GM18868 (cell line): ENCODE data around the gene ASMTL.
A peak's percentile ranks its signal among the peaks of the same experiment; 100 is the strongest.
"Not testable (repeated sequence)": the region's sequence is repeated elsewhere in the genome, so short reads cannot be mapped to it uniquely, and the experiment has no call there.

Experiments
- ATAC-seq: cut with Tn5 transposase; IDR thresholded peaks from one replicate; pipeline ENCODE4 v1.9.1; 2021; ENCODE audit warnings: mild to moderate bottlenecking, moderate library complexity; ENCODE audit not compliant: unreplicated experiment

Gene ASMTL

GRCh38 chrX:1411326-1411725 is 41.4 kb downstream of the ASMTL start:
- no peak for ATAC-seq

GRCh38 chrX:1407035-1407434 is 45.7 kb downstream of the ASMTL start:
- no peak for ATAC-seq

- not testable (repeated sequence) for ATAC-seq
Observed at GRCh38 chrX:1405769-1406168, 46.9 kb downstream of the ASMTL start.

- ATAC-seq = not testable (repeated sequence)
Observed at GRCh38 chrX:1403867-1404266, 48.8 kb downstream of the ASMTL start.

- no peak for ATAC-seq
Observed at GRCh38 chrX:1403228-1403627, 49.5 kb downstream of the ASMTL start.

GRCh38 chrX:1401611-1402430 is 50.9 kb downstream of the ASMTL start:
- no peak for ATAC-seq

GRCh38 chrX:1400742-1401471 is 51.8 kb downstream of the ASMTL start:
- ATAC-seq = no peak

- no peak for ATAC-seq
Observed at GRCh38 chrX:1400049-1400448, 52.7 kb downstream of the ASMTL start.

GRCh38 chrX:1398431-1399340 is 54.0 kb downstream of the ASMTL start:
- no peak for ATAC-seq

- no peak for ATAC-seq
Observed at GRCh38 chrX:1397441-1398270, 55.1 kb downstream of the ASMTL start.

- no peak for ATAC-seq
Observed at GRCh38 chrX:1397001-1397400, 55.7 kb downstream of the ASMTL start.

GRCh38 chrX:1395646-1396216 is 57.0 kb downstream of the ASMTL start:
- ATAC-seq = no peak

GRCh38 chrX:1394731-1395501 is 57.8 kb downstream of the ASMTL start:
- ATAC-seq = no peak

GRCh38 chrX:1393871-1394615 is 58.7 kb downstream of the ASMTL start:
- no peak for ATAC-seq

GRCh38 chrX:1392376-1393068 is 60.2 kb downstream of the ASMTL start:
- ATAC-seq = peak; percentile 31

- ATAC-seq = peak; percentile 93
Observed at GRCh38 chrX:1391707-1392375, 60.9 kb downstream of the ASMTL start, which contains the start of gene SLC25A6. Gene SLC25A6, minus strand, starts transcription at chrX:1392113. Its CDS starts 104 bp downstream, at chrX:1392009.

GRCh38 chrX:1391370-1391706 is 61.4 kb downstream of the ASMTL start:
- ATAC-seq = no peak
